ENCODE measurements around the gene EMC9.
A peak's percentile ranks its signal among the peaks of the same experiment; 100 is the strongest.

EMC9 gene

DNA sequence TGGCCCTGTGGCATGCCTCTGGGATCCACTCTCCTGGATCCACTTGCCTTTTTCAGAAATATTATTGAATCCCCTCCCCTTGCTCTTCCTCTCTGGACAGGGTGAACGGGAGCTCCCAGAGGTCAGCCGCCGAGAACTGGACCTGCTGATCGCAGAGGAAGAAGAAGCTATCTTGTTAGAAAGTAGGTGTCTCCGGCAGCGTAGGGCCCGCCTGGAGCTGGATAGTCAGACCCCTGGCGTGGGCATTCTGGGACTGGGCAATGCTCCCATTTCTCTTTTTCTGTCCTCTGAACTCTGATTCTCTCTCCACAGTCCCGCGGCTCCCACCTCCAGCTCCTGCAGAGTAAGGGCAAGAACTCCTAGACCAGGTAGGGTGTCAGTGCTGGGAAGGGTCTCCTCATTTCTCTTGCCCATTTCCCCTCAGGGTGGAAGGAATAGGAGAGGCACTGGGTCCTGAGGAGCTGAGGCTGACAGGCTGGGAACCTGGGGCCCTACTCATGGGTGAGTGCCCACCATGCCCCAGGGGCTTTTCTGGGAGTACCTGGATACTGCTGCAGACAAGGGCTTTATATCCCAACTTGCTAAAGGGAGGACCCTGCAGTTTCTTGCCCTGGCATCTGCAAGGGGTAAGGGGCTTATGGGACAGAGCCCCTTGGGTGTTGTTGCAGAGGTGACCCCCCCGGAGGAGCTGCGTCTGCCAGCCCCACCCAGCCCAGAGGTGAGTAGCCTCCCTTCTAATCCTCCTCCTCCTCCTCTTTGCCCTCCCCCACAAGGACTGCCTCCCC, 35.8 kb upstream of the EMC9 start:
- DNase-seq, result no peak

DNA sequence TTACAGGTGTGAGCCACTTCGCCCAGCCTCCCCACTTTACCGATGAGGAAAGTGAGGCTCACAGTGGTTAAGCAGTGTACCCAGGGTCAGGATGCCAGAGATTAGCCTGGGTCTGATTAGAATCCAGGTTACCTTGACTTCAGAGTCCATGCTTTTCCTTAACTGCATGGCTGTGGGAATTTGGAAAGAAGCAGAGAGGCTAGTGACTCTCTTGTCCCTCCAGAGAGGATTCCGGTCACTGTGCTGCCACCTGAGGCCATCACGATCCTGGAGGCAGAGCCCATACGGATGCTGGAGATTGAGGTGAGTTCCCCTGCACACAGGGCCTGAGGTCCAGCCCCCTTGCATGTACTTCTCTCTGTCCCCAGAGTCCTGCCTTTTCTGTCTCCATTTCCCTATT, 35.2 kb upstream of the EMC9 start:
- no peak for DNase-seq

DNA sequence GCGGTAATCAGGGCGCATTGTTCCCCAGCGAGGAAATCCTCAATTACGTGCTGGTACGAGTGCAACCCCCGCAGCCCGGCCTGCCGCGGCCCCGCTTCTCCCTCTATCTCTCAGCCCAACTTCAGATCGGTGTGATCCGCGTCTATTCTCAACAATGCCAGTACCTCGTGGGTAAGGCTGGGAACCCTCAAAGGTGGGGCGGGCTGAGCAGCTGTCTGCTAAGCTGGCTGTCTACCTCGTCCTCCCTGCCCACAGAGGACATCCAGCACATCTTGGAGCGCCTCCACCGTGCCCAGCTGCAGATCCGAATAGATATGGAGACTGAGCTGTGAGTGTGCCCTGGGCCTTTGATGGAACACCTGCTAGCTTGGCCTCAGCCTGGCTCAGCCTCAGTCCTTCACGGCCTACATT, 31.5 kb upstream of the EMC9 start:
- no peak for DNase-seq

DNA sequence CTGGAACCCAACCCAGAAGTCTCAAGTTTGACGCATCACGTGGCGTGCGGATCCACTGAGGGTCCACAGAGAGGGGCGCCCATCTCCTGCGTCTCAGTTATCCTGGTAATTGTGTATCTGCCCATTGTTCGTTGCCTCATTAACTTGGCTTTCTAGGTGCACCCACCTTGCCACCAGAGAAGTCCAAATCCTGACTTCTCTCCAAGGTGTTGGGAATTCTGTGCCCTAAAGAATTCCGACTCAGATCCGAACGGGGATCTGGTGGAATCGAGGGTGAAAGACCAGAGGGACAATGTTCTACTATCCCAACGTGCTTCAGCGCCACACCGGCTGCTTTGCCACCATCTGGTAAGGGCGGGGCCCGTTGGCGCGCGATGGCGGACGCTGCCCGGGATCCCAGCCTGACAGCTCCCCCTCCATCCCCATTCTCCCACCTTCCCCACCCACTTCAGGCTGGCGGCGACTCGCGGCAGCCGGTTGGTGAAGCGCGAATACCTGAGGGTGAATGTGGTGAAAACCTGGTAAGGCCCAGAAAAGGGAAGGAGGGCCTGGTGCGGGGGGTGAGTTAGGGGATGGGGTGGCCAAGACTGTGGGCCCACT, 31.0 kb upstream of the EMC9 start:
- no peak for DNase-seq

DNA sequence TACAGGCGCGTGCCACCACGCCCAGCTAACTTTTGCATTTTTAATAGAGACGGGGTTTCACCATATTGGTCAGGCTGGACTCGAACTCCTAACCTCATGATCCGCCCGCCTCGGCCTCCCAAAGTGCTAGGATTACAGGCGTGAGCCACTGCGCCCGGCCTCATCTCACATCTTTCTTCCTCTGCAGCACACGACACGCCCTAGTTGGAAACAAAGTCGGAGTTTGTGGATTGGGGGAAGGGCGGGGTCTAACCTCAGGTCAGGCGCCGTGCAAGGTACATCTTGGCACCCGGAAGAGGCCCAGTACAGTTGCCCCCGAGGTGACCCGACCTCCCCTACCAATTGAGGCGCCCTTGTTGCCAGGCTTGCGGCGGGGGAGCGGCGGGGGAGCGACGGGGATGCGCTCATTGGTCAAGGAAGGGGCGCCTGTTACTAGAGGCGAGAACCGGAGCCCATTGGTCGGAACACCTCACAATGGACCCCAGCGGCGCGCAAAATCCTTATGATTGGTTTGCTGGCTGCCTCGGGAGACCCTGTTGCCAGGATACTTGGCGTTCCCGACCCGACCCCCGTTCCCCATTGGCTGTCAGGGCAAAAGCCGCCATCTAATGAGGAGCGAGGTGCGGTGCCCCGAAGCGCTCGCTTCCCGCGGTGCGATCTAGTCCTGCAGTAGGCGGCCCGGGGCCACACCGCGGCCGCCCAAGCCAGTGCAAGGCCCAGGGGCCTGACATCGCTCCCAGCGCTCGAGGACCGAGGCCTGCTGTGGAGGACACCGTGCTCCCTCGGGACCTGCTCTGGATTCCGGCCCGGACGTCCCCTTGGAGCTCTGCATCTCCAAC, 30.2 kb upstream of the EMC9 start, which contains the start of gene REC8:
TSS of gene REC8 (plus strand) at position 659 of the 839 bp plus-strand sequence. CDS start 473 bp downstream, outside the sequence.
- peak; percentile 65 for DNase-seq

DNA sequence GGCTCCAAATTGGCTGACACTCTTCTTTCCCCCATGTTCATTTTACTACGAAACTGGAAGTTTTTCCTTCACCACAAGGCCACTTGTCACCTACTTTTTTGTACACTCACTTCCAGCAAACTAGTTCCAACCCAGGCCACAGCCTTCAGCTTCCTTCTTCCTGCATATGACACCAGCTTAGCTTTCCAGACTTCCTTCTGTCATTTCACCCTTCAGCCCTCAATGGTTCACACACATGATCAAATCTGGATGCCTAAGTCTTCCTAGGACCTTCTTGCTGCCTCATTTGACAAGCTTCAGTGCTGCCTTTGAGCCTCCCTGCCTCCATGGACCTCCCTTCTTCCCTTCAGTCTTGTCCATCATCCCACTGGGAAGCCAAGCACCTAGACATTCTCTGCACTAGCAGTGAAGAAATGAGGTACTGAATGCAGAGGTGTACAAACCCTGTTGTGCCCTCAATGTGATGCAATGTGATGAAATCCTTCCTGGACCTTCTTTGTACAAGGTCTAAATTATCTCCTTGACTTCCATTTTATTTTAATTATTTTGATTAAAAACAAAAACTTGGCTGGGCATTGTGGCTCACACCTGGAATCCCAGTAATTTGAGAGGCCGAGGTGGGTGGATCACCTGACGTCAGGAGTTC, 26.2 kb upstream of the EMC9 start:
- no peak for DNase-seq

DNA sequence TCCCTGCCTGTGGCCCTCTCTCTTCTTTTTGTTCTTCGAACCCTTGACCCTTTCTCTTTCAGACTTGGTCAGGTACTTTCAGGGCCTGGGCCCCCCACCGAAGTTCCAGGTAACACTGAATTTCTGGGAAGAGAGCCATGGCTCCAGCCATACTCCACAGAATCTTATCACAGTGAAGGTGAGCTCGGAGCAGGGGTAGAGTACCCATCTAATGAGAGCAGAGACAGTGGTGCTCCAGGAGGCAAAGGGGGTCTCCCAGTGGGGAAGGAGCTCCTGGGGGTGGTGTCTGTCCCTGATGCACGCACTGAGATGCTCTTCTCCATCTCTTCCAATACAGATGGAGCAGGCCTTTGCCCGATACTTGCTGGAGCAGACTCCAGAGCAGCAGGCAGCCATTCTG, 24.4 kb upstream of the EMC9 start:
- DNase-seq, result no peak

DNA sequence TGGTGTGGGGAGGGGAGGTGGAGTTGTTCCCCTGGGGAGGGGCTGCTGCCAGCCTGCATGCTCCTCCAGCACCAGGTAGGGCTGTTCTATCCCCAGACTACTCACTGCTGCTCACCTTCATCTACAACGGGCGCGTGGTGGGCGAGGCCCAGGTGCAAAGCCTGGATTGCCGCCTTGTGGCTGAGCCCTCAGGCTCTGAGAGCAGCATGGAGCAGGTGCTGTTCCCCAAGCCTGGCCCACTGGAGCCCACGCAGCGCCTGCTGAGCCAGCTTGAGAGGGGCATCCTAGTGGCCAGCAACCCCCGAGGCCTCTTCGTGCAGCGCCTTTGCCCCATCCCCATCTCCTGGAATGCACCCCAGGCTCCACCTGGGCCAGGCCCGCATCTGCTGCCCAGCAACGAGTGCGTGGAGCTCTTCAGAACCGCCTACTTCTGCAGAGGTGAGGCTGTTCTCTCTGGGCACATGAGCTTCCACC, 23.2 kb upstream of the EMC9 start:
- DNase-seq, result no peak

DNA sequence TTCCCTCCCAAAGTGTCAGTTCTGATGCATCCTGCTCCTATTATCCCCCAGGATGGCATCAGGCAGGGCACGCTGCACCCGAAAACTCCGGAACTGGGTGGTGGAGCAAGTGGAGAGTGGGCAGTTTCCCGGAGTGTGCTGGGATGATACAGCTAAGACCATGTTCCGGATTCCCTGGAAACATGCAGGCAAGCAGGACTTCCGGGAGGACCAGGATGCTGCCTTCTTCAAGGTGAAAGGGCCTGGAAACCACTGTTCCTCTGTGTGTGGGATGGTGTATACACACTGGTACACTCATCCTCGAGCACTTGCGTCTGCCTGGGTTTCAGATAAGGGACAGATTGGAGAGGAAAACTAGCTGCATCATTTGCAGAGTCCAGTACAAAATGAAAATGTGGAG, 20.7 kb upstream of the EMC9 start:
- no peak for DNase-seq

DNA sequence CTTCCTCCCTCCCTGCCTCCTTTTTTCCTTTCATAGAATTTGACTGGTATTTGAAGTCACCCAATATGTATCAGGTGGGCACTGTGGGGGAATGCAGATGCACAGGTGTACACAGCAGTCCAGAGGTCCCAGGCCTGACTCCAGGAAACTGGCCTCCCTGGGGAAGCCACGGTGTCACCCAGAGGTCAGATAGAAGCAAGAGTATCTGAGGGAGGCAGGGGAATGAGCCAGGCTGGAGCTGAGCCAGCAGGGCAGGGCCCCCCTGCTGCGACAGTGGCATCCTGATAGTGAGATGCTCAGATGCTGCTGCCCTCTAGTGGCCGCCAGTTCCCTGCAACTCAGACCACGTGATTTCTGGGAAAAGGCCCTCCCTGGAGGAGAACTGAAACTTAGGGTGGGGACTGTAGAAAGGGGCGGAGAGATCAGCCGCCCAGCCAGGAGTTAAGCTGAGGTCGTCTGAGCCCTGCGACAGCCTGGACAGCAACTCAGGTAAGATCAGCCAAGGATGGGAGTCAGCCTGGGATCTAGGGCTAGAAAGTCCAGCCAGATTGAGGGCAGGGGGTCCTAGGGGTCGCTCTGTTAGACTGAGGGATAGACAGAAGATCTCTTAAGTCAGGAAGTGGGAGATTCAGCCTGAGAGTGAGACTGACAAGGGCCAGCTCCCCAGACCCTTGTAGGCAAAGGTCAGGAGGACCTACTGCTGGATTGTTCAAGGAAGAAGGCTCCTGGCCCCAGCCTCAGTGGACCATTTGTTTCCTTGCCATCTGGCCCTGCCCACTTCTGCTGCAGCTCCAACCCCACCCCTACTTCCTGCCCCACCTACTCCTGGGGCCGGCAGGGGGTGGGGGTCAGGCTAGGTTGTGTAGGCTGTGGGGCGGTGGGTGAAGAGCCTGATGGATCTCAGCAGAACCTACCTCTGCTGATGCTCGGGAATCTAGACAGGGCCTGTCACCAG, 19.7 kb upstream of the EMC9 start, which contains the start of gene IRF9:
TSS of gene IRF9 (plus strand) at position 416 of the 955 bp plus-strand sequence. CDS start 880 bp downstream, outside the sequence.
- DNase-seq, result peak; percentile 98

DNA sequence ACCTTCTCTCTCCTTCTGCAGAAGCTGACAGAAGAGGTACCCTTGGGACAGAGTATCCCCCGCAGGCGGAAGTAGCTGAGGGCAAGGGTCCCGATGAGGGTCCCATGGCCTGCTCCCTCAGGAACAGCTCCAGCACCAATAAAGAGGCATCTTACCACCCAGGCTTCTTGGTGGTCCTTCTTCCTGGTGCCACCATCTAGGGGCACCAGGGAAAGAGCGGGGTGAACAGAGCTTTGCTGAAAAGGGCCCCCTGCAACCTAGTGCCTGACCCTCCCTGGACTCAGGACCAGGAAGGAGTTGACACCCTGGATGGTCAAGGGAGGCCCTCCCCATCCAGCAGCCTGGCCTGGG, 19.1 kb upstream of the EMC9 start:
- DNase-seq, result no peak

DNA sequence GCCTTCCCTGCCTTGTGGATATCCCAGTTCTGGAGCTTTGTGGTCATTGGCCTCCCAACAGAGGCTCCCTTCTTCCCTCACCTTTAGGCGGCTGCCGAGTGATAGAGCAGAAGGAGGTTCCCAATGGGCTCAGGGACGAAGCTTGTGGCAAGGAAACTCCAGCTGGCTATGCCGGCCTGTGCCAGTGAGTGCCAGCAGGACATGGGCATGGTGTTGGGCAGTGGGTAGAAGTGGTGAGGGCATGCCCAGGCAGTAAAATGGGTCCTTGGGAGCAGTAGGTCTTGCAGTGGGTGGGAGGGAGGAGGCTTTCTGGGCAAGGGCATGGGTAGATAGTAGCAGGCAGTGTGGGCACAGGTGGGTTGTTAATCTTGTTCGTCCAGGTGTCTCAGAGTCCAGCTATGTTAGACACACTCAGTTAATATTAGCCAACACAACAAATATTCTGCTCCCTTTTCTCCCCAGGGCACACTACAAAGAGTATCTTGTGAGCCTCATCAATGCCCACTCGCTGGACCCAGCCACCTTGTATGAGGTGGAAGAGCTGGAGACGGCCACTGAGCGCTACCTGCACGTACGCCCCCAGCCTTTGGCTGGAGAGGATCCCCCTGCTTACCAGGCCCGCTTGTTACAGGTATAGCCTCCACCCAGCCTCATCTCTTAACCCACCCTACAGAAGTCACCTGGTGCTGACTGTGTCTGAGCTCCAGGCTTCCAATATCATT, 18.5 kb upstream of the EMC9 start:
- DNase-seq, result no peak

DNA sequence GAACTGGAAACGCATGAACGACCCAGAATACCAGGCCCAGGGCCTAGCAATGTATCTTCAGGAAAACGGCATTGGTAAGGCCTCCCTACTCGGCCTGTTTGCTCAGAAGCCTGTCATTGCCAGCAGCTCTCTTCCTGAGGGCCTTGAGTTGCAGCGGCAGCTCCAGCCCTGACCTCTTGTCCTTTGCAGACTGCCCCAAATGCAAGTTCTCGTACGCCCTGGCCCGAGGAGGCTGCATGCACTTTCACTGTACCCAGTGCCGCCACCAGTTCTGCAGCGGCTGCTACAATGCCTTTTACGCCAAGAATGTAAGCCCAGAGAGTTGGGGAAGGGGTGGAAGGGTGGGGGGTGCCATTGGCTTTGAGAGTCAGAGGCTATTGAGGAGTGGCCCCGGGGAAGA, 15.9 kb upstream of the EMC9 start:
- no peak for DNase-seq

DNA sequence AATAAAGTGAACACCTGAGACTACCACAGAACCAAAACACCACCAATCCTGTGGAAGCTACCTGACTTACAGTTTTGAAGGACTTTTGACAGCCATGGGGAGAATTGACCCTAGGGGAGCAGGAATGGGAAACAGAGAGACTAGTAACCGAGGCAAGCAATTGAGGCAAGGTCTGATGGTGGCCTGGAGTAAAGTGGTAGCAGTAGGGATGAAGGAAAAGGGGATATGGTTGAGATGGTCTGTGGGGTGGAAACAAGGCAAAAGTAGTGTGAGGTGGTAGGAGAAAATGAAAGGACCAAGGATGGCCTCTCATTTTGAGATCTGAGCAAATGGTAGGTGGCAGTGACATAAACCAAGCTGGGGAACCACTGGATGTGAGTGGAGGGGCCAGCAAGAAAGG, 15.4 kb upstream of the EMC9 start:
- no peak for DNase-seq

DNA sequence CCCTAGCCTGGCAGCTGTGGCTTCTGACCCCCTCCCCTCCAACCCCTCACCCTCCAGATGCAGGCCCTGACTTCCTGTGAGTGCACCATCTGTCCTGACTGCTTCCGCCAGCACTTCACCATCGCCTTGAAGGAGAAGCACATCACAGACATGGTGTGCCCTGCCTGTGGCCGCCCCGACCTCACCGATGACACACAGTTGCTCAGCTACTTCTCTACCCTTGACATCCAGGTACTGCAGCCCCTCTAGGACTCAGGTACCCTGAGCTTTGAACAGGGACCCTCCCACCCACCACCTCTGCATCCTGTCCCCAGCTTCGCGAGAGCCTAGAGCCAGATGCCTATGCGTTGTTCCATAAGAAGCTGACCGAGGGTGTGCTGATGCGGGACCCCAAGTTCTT, 13.7 kb upstream of the EMC9 start:
- DNase-seq, result no peak

DNA sequence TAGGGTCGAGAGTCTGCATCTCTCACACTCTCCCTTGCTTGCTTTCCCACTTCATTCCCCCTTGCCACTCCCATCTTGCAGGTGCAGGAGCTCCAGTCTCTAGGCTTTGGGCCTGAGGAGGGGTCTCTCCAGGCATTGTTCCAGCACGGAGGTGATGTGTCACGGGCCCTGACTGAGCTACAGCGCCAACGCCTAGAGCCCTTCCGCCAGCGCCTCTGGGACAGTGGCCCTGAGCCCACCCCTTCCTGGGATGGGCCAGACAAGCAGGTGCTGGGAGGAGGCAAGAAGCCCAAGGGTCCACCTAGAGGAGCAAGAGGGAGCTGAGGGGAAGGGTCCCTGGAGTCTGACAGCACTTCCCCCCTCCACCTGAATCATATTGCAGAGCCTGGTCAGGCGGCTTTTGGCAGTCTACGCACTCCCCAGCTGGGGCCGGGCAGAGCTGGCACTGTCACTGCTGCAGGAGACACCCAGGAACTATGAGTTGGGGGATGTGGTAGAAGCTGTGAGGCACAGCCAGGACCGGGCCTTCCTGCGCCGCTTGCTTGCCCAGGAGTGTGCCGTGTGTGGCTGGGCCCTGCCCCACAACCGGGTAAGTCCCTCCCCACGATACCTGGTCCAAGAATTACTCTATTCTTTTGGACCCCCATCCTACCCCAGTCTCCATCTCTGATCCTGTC, 10.2 kb upstream of the EMC9 start:
- DNase-seq, result no peak

DNA sequence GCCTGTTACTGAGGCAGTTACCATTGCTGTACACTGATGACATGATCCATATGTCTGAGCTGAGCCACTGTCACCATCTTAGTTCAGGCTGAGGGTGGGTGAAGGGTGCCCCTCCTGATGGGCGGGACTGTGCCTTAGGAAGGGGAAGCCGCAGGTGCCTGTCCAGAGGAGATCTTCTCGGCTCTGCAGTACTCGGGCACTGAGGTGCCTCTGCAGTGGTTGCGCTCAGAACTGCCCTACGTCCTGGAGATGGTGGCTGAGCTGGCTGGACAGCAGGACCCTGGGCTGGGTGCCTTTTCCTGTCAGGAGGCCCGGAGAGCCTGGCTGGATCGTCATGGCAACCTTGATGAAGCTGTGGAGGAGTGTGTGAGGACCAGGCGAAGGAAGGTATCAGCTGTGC, 9.6 kb upstream of the EMC9 start:
- no peak for DNase-seq

DNA sequence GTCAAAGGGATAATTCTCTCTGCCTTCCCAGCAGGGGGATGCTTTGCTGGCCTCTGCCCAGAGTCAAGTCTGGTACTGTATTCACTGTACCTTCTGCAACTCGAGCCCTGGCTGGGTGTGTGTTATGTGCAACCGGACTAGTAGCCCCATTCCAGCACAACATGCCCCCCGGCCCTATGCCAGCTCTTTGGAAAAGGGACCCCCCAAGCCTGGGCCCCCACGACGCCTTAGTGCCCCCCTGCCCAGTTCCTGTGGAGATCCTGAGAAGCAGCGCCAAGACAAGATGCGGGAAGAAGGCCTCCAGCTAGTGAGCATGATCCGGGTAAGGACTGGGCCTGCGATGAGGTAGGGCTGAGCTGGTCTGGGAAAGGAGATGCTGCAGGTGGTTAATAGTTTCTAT, 9.2 kb upstream of the EMC9 start:
- no peak for DNase-seq

DNA sequence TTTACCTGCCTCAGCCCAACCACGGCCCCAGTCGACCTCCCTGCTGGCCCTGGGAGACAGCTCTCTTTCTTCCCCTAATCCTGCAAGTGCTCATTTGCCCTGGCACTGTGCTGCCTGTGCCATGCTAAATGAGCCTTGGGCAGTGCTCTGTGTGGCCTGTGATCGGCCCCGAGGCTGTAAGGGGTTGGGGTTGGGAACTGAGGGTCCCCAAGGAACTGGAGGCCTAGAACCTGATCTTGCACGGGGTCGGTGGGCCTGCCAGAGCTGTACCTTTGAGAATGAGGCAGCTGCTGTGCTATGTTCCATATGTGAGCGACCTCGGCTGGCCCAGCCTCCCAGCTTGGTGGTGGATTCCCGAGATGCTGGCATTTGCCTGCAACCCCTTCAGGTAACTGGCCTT, 8.7 kb upstream of the EMC9 start:
- no peak for DNase-seq

DNA sequence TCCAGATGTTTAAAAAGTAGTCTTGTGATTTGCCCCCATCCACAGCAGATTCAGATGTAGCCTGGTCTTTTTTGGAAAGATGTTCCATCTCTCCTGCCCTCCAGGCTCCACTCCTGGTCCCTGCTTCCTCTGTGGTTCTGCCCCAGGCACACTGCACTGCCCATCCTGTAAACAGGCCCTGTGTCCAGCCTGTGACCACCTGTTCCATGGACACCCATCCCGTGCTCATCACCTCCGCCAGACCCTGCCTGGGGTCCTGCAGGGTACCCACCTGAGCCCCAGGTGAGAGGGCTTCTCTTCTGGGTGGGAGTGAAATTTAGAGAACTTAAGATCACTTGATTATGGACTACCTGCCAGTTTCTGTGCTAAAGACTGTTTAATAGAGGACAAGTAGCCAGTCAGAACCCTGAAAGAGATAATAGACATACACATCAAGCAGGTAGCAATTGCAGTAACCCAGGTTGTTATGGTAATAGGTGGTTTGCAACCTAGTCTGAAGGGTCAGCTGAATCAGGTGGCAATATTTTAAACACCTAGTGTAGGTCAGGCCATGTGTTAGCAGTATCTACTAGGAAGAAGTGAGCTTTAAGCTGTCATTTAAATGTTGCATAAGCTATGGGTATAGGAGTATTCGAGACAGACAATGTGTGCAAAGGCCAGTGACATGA, 8.0 kb upstream of the EMC9 start:
- DNase-seq, result no peak

Measured in CD4-positive, alpha-beta T cell treated with Interleukin-12 subunit alpha and Interleukin-12 subunit beta, for 1 hour (primary cell).